H9 (cell line): Measurements from ENCODE around the gene TRIO. TPM values are rescaled to one million over a fixed set of nuclear protein-coding genes. Genes with fewer than 3 reads are reported as not detected.

Experiments used
- DNase-seq: peaks from one replicate; pipeline ENCODE4 v3.0.0-alpha.2; 2017
- H2AFZ ChIP-seq: one replicate; pipeline ENCODE4 v1.6.1; 2013; ENCODE audit warnings: mild to moderate bottlenecking, low read length, control low read depth, moderate library complexity
- H2AK5ac ChIP-seq: 2 replicates; pipeline ENCODE4 v1.6.1; 2013; ENCODE audit warnings: low read length, control low read depth, mixed read lengths; ENCODE audit not compliant: insufficient read length
- H2BK120ac ChIP-seq: one replicate; pipeline ENCODE4 v1.6.1; 2013; ENCODE audit warnings: low read depth, mild to moderate bottlenecking, low read length, control low read depth, inconsistent platforms; ENCODE audit not compliant: poor library complexity, severe bottlenecking
- H2BK12ac ChIP-seq: 2 replicates; pipeline ENCODE4 v1.6.1; 2013; ENCODE audit warnings: low read length, control low read depth, mixed read lengths, low read depth; ENCODE audit not compliant: insufficient read length
- H2BK15ac ChIP-seq: 2 replicates; pipeline ENCODE4 v1.6.1; 2013; ENCODE audit warnings: low read depth, low read length, control low read depth
- H2BK20ac ChIP-seq: one replicate; pipeline ENCODE4 v1.6.1; 2013; ENCODE audit warnings: low read depth, mild to moderate bottlenecking, low read length, control low read depth, inconsistent platforms; ENCODE audit not compliant: poor library complexity, severe bottlenecking
- H2BK5ac ChIP-seq: 2 replicates; pipeline ENCODE4 v1.6.1; 2013; ENCODE audit warnings: low read length, control low read depth, mixed read lengths; ENCODE audit not compliant: insufficient read length
- H3K14ac ChIP-seq: 2 replicates; pipeline ENCODE4 v1.6.1; 2013; ENCODE audit warnings: low read length, control low read depth; ENCODE audit not compliant: insufficient read depth
- H3K18ac ChIP-seq: 2 replicates; pipeline ENCODE4 v1.6.1; 2013; ENCODE audit warnings: low read depth, mild to moderate bottlenecking, mixed read lengths, low read length, control low read depth; ENCODE audit not compliant: insufficient read length
- H3K23ac ChIP-seq: 2 replicates; pipeline ENCODE4 v1.6.1; 2013; ENCODE audit warnings: low read length, control low read depth, mixed read lengths, low read depth; ENCODE audit not compliant: insufficient read length
- H3K23me2 ChIP-seq: 2 replicates; pipeline ENCODE4 v1.6.1; 2013; ENCODE audit warnings: low read depth, mild to moderate bottlenecking, mixed read lengths, low read length, control low read depth; ENCODE audit not compliant: insufficient read length, poor library complexity, severe bottlenecking
- H3K27ac ChIP-seq: 2 replicates; pipeline ENCODE4 v1.5.1; 2013; ENCODE audit warnings: low read length, control low read depth, mixed read lengths, low read depth; ENCODE audit not compliant: insufficient read length
- H3K27me3 ChIP-seq: 2 replicates; pipeline ENCODE4 v1.6.1; 2013; ENCODE audit warnings: low read length, control low read depth, inconsistent platforms; ENCODE audit not compliant: insufficient read depth
- H3K4ac ChIP-seq: 2 replicates; pipeline ENCODE4 v1.6.1; 2013; ENCODE audit warnings: low read depth, mild to moderate bottlenecking, control low read depth, inconsistent platforms, low read length, moderate library complexity
- H3K4me1 ChIP-seq: 2 replicates; pipeline ENCODE4 v1.6.1; 2013; ENCODE audit warnings: low read length, control low read depth, inconsistent platforms; ENCODE audit not compliant: insufficient read depth
- H3K4me2 ChIP-seq: 2 replicates; pipeline ENCODE4 v1.6.1; 2013; ENCODE audit warnings: low read length, control low read depth, mixed read lengths; ENCODE audit not compliant: insufficient read length, insufficient read depth
- H3K56ac ChIP-seq: 2 replicates; pipeline ENCODE4 v1.6.1; 2013; ENCODE audit warnings: low read depth, mild to moderate bottlenecking, mixed read lengths, low read length, control low read depth; ENCODE audit not compliant: insufficient read length
- H3K79me1 ChIP-seq: 2 replicates; pipeline ENCODE4 v1.6.1; 2013; ENCODE audit warnings: low read depth, mild to moderate bottlenecking, moderate library complexity, low read length, control low read depth, inconsistent platforms; ENCODE audit not compliant: insufficient read depth, poor library complexity, severe bottlenecking
- H3K79me2 ChIP-seq: 2 replicates; pipeline ENCODE4 v1.6.1; 2013; ENCODE audit warnings: low read length, control low read depth, inconsistent platforms; ENCODE audit not compliant: insufficient read depth
- H3K9ac ChIP-seq: 2 replicates; pipeline ENCODE4 v1.6.1; 2013; ENCODE audit warnings: low read length, control low read depth, mixed read lengths; ENCODE audit not compliant: insufficient read length; ENCODE audit errors: extremely low read depth
- H3K9me3 ChIP-seq: one replicate; pipeline ENCODE4 v1.6.1; 2013; ENCODE audit warnings: low read depth, low read length, inconsistent platforms; ENCODE audit not compliant: control insufficient read depth
- H3T11ph ChIP-seq: one replicate; pipeline ENCODE4 v1.6.1; 2013; ENCODE audit warnings: mild to moderate bottlenecking, low read length, control low read depth, inconsistent platforms
- H4K20me1 ChIP-seq: one replicate; pipeline ENCODE4 v1.6.1; 2013; ENCODE audit not compliant: control insufficient read depth, insufficient read length, insufficient read depth
- H4K5ac ChIP-seq: 2 replicates; pipeline ENCODE4 v1.6.1; 2013; ENCODE audit warnings: low read depth, mild to moderate bottlenecking, mixed read lengths, low read length, control low read depth; ENCODE audit not compliant: insufficient read length
- H4K8ac ChIP-seq: replicated peaks from 2 replicates; pipeline ENCODE4 v1.6.1; 2013; ENCODE audit warnings: low read length, control low read depth, mixed read lengths, low read depth; ENCODE audit not compliant: insufficient read length
- H4K91ac ChIP-seq: 2 replicates; pipeline ENCODE4 v1.6.1; 2013; ENCODE audit warnings: low read depth, mild to moderate bottlenecking, moderate library complexity, mixed read lengths, low read length, control low read depth; ENCODE audit not compliant: insufficient read length
- H3K27ac Mint-ChIP-seq, 3 experiments: 2 replicates in 2 of 3; 3 replicates in 1 of 3; pipeline ENCODE4 v1.8.0; 2020 to 2021; ENCODE audit warnings: mixed read lengths in 3 of 3, mild to moderate bottlenecking in 1 of 3, moderate library complexity in 1 of 3
- H3K27me3 Mint-ChIP-seq: 2 replicates; pipeline ENCODE4 v1.8.0; 2021; ENCODE audit warnings: low read depth, mild to moderate bottlenecking, moderate library complexity, mixed read lengths
- H3K36me3 Mint-ChIP-seq, 3 experiments: 2 replicates in 2 of 3; 3 replicates in 1 of 3; pipeline ENCODE4 v1.8.0; 2020 to 2021; ENCODE audit warnings: low read depth in 3 of 3, mixed read lengths in 3 of 3; ENCODE audit not compliant: insufficient read depth in 1 of 3
- H3K4me1 Mint-ChIP-seq, 2 experiments: 2 replicates each; pipeline ENCODE4 v1.8.0; 2020; ENCODE audit warnings: mixed read lengths in 2 of 2
- H3K4me3 Mint-ChIP-seq, 2 experiments: 2 replicates in 1 of 2; 3 replicates in 1 of 2; pipeline ENCODE4 v1.8.0; 2020 to 2021; ENCODE audit warnings: mild to moderate bottlenecking in 2 of 2, mixed read lengths in 2 of 2, moderate library complexity in 1 of 2
- H3K9me3 Mint-ChIP-seq, 2 experiments: 2 replicates in 1 of 2; 3 replicates in 1 of 2; pipeline ENCODE4 v1.8.0; 2020; ENCODE audit warnings: mild to moderate bottlenecking in 2 of 2, mixed read lengths in 2 of 2, moderate library complexity in 1 of 2
- WGBS: extraction: QIAGEN DNeasy Blood & Tissue Kit; methylation state at CpG from one replicate; pipeline ENCODE4 v1.1.7; 2013; ENCODE audit warnings: missing lambda C conversion rate, low lambda C conversion rate, mixed read lengths; ENCODE audit not compliant: insufficient read length; ENCODE audit errors: extremely low coverage; 5-methylcytosine and 5-hydroxymethylcytosine counted together
- total RNA-seq: library from RNA; stranded (reverse); gene quantifications from 2 replicates; pipeline ENCODE4 v1.2.1, GENCODE V29; 2021
- TF ChIP-seq, protein P1 (sequence below): fragments of 200-600 bp; sonication (generic); conservative IDR thresholded peaks from 3 replicates; pipeline ENCODE4 v1.8.0; 2021; ENCODE audit warnings: antibody characterized with exemption, mild to moderate bottlenecking

The TRIO gene
- total RNA-seq, 1 experiment from 2014 or later = 87.8 TPM

DNA sequence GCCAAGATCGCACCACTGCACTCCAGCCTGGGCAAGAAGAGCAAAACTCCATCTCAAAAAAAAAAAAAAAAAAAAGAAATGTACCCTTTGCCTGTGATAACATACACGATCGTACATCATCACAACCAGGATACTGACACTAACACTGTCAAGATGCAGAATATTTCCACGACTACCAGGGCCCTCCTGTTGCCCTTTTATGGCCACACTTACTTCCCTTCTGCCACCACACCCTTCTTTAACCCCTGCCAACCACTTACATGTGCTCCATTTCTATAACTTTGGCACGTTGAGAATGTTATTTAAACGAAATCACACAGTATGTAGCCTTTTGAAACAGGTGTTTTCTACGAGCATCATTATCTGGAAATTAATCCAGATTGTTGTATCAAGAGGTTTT lies 369.4 kb downstream of the TRIO start:
- Histone ChIP-seq H3K27me3 (no peaks in the 10 kb centered on the region), H3K18ac (no peak overlapping the region), H3K4me1 (no peaks in the 10 kb centered on the region), H3K4ac (no peak overlapping the region), H2BK5ac (no peak overlapping the region), H4K20me1 (no peaks in the 10 kb centered on the region), H2BK12ac (no peak overlapping the region), H3K14ac (no peak overlapping the region), H4K8ac (no peak overlapping the region), H3K9me3 (no peaks in the 10 kb centered on the region), H3K23me2 (no peaks in the 10 kb centered on the region), H3T11ph (no peak overlapping the region), H2BK20ac (no peak overlapping the region), H4K5ac (no peak overlapping the region), H3K79me1 (no peaks in the 10 kb centered on the region), H3K4me2 (no peak overlapping the region), H2AK5ac (no peak overlapping the region), H2AFZ (no peak overlapping the region), H3K56ac (no peak overlapping the region), H3K9ac (no peak overlapping the region), H2BK120ac (no peak overlapping the region), H3K79me2 (no peaks in the 10 kb centered on the region), H3K23ac (no peak overlapping the region), H3K27ac (no peak overlapping the region), H2BK15ac (no peak overlapping the region), H4K91ac (no peak overlapping the region)
- Mint-ChIP-seq H3K27ac (no peak overlapping the region), H3K9me3 (peaks cover 3 to 4% of the 10 kb centered on the region in 2 experiments; a peak in 3 of 5 replicates), H3K36me3 (peaks cover 2 to 9% (median 9%) of the 10 kb centered on the region in 3 experiments; a peak in 5 of 7 replicates), H3K27me3 (no peaks in the 10 kb centered on the region), H3K4me1 (peaks cover 8 to 9% of the 10 kb centered on the region in 2 experiments), H3K4me3 (no peak overlapping the region)
- WGBS = no CpG with 5 or more reads among the region's 7 CpGs
- TF ChIP-seq, protein P1, sequence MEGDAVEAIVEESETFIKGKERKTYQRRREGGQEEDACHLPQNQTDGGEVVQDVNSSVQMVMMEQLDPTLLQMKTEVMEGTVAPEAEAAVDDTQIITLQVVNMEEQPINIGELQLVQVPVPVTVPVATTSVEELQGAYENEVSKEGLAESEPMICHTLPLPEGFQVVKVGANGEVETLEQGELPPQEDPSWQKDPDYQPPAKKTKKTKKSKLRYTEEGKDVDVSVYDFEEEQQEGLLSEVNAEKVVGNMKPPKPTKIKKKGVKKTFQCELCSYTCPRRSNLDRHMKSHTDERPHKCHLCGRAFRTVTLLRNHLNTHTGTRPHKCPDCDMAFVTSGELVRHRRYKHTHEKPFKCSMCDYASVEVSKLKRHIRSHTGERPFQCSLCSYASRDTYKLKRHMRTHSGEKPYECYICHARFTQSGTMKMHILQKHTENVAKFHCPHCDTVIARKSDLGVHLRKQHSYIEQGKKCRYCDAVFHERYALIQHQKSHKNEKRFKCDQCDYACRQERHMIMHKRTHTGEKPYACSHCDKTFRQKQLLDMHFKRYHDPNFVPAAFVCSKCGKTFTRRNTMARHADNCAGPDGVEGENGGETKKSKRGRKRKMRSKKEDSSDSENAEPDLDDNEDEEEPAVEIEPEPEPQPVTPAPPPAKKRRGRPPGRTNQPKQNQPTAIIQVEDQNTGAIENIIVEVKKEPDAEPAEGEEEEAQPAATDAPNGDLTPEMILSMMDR = no peak
- DNase-seq = no peak
